Measurements from ENCODE around the gene BRD4.

Gene BRD4

DNA sequence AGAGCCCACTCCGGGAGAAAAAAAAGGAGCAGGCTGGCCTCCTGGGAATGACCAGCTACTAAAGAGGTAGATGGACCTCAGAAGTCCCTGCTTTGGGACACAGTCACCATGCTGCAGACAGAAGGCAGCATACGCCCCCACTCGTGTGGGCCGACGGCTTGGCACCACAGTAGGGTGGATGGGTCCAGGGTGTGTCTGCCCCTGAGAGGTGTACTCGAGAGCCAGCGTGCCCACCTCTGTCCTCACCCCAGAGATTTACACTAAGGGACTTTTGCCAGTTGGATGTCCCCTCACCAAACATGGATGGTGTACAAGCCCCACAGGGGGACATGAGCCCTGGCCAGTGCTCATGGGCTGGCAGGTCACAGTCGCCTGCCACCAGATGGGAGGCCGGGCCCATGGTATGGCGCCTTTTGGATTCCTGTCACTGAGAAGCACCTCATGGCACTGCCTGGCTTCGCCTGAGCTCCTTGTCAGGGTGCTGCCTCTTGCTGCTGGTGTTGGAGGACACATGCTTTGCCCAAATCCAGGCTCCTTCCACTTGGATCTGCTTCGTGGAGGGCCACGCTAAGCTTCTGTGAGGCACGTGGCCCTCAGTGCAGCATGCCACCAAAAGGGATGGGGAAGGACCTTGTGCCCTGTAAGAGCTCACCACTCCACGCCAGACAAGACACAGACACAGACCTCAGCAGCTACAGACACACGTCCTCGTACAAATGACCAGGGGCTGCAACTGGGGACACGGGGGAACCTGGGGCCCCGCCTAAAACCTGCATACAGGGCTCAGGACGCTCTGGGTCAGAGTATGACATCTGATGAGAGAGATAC lies 86.8 kb downstream of the BRD4 start:
- peaks cover 20 to 80% (median 44%) of the 10 kb centered on the region in 3 donors for H3K36me3 ChIP-seq
- H3K4me1 ChIP-seq, result peaks cover 5 to 92% (median 74%) of the 10 kb centered on the region in 4 donors
- no peak for DNase-seq
- no peak overlapping the region for H3K4me3 ChIP-seq
- no peaks in the 10 kb centered on the region for H3K9me3 ChIP-seq
- H3K27ac ChIP-seq, result peak overlapping the region; percentile 98
- H3K27me3 ChIP-seq, result no peaks in the 10 kb centered on the region
- TF ChIP-seq, protein P1, sequence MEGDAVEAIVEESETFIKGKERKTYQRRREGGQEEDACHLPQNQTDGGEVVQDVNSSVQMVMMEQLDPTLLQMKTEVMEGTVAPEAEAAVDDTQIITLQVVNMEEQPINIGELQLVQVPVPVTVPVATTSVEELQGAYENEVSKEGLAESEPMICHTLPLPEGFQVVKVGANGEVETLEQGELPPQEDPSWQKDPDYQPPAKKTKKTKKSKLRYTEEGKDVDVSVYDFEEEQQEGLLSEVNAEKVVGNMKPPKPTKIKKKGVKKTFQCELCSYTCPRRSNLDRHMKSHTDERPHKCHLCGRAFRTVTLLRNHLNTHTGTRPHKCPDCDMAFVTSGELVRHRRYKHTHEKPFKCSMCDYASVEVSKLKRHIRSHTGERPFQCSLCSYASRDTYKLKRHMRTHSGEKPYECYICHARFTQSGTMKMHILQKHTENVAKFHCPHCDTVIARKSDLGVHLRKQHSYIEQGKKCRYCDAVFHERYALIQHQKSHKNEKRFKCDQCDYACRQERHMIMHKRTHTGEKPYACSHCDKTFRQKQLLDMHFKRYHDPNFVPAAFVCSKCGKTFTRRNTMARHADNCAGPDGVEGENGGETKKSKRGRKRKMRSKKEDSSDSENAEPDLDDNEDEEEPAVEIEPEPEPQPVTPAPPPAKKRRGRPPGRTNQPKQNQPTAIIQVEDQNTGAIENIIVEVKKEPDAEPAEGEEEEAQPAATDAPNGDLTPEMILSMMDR (IDR thresholded peaks at IDR 0.05), result no peak
- intact Hi-C loops (cut with DNase I; ENCODE audit: low total_unique reads), result loop anchor here (5.0 kb wide), 1 partner anchor 33 kb away; no protein-coding TSS in a partner anchor

DNA sequence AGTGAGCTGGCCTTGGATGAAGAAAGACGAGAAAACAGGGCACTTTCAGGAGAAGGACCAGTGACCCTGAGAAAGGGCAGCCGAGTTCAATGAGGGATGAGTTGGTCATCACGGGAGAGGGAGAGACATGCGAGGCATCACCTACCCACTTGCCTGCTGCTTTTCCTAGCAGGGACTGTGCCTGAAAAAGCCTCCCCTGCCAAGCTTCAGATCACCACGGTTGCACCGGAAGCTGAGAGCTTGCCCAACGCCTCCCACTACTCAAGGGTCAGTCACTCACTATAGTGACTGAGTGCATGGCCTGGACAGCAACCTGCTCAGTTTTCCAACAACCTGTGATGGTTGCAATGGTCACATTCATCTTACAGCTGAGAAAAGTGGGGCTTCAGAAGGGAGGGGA lies 87.5 kb downstream of the BRD4 start:
- Histone ChIP-seq H3K9me3 (no peaks in the 10 kb centered on the region), H3K36me3 (peaks cover 28 to 88% (median 52%) of the 10 kb centered on the region in 3 donors), H3K4me3 (no peak overlapping the region), H3K4me1 (peaks cover 4 to 84% (median 67%) of the 10 kb centered on the region in 4 donors), H3K27me3 (no peaks in the 10 kb centered on the region), H3K27ac (peak overlapping the region; percentile 98)
- intact Hi-C loops (cut with DNase I; ENCODE audit: low total_unique reads), result loop anchor here (5.0 kb wide), 1 partner anchor 33 kb away; no protein-coding TSS in a partner anchor
- DNase-seq, result no peak
- TF ChIP-seq, protein P1 (IDR thresholded peaks at IDR 0.05), result no peak

DNA sequence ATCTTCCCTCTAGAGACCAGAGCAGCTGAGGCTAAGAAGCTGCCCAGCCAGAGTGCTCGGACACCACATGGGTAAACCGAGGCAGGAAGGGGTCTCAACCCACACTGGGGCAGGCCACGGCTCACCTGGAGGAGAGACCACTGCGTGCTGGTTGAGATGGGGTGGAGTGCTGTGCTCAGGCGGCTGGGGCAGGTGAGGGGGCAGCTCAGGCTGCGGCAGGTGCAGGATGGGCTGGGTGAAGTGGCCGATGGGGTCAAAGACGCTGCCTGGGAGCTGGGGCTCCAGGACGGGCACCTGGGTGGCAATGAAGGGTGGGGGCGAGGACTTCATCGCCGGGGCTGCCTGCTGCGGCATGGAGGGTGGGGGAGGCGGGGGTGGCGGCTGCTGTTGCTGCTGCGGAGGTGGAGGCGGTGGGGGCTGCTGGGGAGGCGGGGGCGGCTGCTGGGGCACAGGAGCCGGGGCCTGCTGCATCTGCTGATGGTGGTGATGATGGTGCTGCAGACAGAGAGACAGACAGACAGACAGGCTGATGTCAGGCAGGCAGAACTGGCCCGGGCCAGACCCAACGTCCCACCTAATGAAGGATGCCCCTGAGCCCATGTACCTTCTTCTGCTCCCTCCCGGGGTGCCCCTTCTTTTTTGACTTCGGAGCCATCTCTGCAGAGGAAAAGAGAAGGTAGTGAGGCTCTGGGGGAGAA lies 88.1 kb downstream of the BRD4 start:
- Histone ChIP-seq H3K27ac (peak overlapping the region; percentile 98), H3K9me3 (no peaks in the 10 kb centered on the region)

DNA sequence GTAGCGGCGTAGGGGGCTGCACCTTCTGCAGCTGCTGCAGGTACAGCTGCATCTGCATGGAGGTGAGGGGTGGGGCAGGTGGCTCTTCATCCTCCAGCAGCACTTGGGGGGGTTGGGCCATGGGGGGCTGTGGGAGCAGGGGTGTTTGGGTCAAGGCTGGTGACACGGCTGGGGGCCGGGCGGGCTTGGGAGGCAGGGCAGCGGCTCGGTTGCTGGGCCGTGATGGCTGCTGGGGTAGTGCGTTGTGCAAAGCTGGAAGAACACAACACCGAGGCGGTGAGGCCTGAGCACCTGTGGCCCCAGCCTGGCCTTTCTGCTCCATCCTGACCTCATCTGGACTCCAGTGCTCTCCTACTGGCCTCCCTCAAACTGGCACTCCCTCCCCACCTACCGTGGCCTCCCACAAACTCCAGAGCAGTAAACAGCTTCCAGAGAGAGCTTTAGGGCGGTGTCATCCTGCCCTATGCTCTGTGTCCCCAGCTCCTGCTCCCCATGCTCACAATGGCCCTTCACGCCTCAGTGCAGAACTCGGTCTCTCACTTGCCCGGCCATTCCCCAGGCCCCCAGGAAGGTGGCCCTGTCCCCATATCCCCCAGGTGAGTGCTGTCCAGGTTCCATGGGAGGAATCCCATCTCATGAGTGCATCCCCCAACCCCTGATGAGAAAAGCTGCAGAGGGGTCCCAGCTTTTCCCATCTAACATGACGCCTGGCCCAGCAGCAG lies 88.9 kb downstream of the BRD4 start:
- H3K27me3 ChIP-seq, result no peaks in the 10 kb centered on the region
- no peaks in the 10 kb centered on the region for H3K9me3 ChIP-seq
- intact Hi-C loops (cut with DNase I; ENCODE audit: low total_unique reads), result no loop called here
- peak overlapping the region; percentile 98 for H3K27ac ChIP-seq
- no peak for DNase-seq
- peaks cover 42 to 97% (median 66%) of the 10 kb centered on the region in 3 donors for H3K36me3 ChIP-seq
- peaks cover 0 to 70% (median 52%) of the 10 kb centered on the region in 4 donors for H3K4me1 ChIP-seq
- no peak overlapping the region for H3K4me3 ChIP-seq
- TF ChIP-seq, protein P1 (IDR thresholded peaks at IDR 0.05), result no peak

More for the DNA sequence above, 88.1 kb downstream of the BRD4 start:
- intact Hi-C loops (cut with DNase I; ENCODE audit: low total_unique reads), result no loop called here
- H3K4me3 ChIP-seq, result no peak overlapping the region
- peaks cover 33 to 93% (median 58%) of the 10 kb centered on the region in 3 donors for H3K36me3 ChIP-seq
- no peaks in the 10 kb centered on the region for H3K27me3 ChIP-seq
- TF ChIP-seq, protein P1 (IDR thresholded peaks at IDR 0.05), result no peak
- no peak for DNase-seq
- H3K4me1 ChIP-seq, result peaks cover 4 to 79% (median 61%) of the 10 kb centered on the region in 4 donors

DNA sequence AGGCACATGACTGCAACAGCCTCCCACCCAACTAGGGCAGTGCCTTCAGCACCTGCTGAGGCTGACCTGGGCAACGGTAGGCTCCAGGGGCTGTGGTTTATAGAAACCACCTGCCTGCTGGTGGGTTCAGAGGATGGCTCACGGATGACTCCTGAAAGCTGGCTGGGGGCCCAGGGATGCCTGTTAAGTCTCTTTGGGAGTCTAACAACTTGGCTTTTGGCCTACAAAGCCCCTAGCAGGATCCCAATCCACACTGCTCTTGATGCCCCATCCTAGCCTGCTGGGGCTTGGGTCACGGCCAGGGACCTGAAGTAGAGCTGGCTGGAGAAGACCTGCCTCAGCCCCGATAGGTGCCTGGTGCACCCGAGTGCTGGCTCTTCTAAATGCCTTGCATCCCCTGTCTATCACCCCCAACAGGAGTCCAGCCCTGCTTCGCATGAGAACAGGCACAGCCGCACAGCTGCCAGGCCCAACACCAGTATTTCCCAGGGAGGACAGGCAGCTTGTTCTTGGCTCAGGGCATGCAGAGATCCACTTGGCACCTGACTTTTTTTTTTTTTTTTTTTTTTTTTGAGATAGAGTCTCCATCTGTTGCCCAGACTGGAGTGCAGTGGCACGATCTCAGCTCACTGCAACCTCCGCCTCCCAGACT lies 91.0 kb downstream of the BRD4 start:
- no peak for DNase-seq

More for the DNA sequence above, 91.0 kb downstream of the BRD4 start:
- peaks cover 0 to 50% (median 32%) of the 10 kb centered on the region in 4 donors for H3K4me1 ChIP-seq
- H3K36me3 ChIP-seq, result peaks cover 62 to 99% (median 86%) of the 10 kb centered on the region in 3 donors
- TF ChIP-seq, protein P1 (IDR thresholded peaks at IDR 0.05), result no peak
- no peaks in the 10 kb centered on the region for H3K9me3 ChIP-seq
- no peaks in the 10 kb centered on the region for H3K27me3 ChIP-seq
- intact Hi-C loops (cut with DNase I; ENCODE audit: low total_unique reads), result no loop called here
- H3K27ac ChIP-seq, result peak overlapping the region; percentile 29 to 98
- H3K4me3 ChIP-seq, result no peak overlapping the region
